Stimulated activated CD4-positive, alpha-beta T cell treated with anti-CD3 and anti-CD28 coated beads, Interleukin-4, amount 100 ng/mL, for 24 hours (primary cell): ENCODE results near the gene PPP1R17.

Experiments
- DNase-seq: peaks from one replicate; pipeline ENCODE4 v3.0.0-alpha.2; 2020

The PPP1R17 gene

GRCh38 chr7:31702354-31702753 lies 15.3 kb downstream of the PPP1R17 start:
- no peak for DNase-seq

- no peak for DNase-seq
Observed at GRCh38 chr7:31705377-31705776, 18.4 kb downstream of the PPP1R17 start.

- no peak for DNase-seq
Observed at GRCh38 chr7:31707089-31707488, 20.1 kb downstream of the PPP1R17 start.

- no peak for DNase-seq
Observed at GRCh38 chr7:31710171-31710570, 23.2 kb downstream of the PPP1R17 start.

- no peak for DNase-seq
Observed at GRCh38 chr7:31716355-31716754, 29.3 kb downstream of the PPP1R17 start.

- no peak for DNase-seq
Observed at GRCh38 chr7:31720366-31720765, 33.4 kb downstream of the PPP1R17 start.

- DNase-seq, result no peak
Observed at GRCh38 chr7:31724696-31725095, 37.7 kb downstream of the PPP1R17 start.

GRCh38 chr7:31729195-31729804 lies 42.3 kb downstream of the PPP1R17 start:
- no peak for DNase-seq

GRCh38 chr7:31734456-31734855 lies 47.4 kb downstream of the PPP1R17 start:
- DNase-seq, result no peak

- no peak for DNase-seq
Observed at GRCh38 chr7:31735991-31736982, 49.3 kb downstream of the PPP1R17 start.

- no peak for DNase-seq
Observed at GRCh38 chr7:31741852-31742251, 54.8 kb downstream of the PPP1R17 start.

- peak; percentile 19 for DNase-seq
Observed at GRCh38 chr7:31744294-31744874, 57.4 kb downstream of the PPP1R17 start.

- no peak for DNase-seq
Observed at GRCh38 chr7:31747553-31747952, 60.5 kb downstream of the PPP1R17 start.

- no peak for DNase-seq
Observed at GRCh38 chr7:31748084-31748483, 61.1 kb downstream of the PPP1R17 start.

- no peak for DNase-seq
Observed at GRCh38 chr7:31751726-31752125, 64.7 kb downstream of the PPP1R17 start.
